Liver (tissue), 5 donors: ENCODE data around the gene TMEM170B. TPM values are rescaled to one million over a fixed set of nuclear protein-coding genes. Genes with fewer than 3 reads are reported as not detected.

Experiments
- polyA plus RNA-seq, 2 donors: library from polyadenylated mRNA; stranded (reverse) in 1 of 2; unstranded in 1 of 2; fragments of 200-250 nt in 1 of 2; fragments of >200 nt in 1 of 2; fragmentation: Nextera tagmentation in 1 of 2; extraction: Ambion mirVana in 1 of 2; gene quantifications; one replicate each; pipeline versions ENCODE4 v1.2.1 to v1.2.3, GENCODE V29; 2013 to 2015
- small RNA-seq: library from RNA; depleted of rRNA; stranded (forward); fragments of <200 nt; gene quantifications from one replicate; pipeline ENCODE3, GENCODE V24; 2014
- total RNA-seq, 2 donors: library from RNA; depleted of rRNA; stranded (reverse); fragments of >200 nt; gene quantifications; one replicate each; pipeline ENCODE4 v1.2.3, GENCODE V29; 2014
- donor health status: healthy.
- donor health status: healthy.
- donor health status: healthy.

TMEM170B gene
- total and polyA plus RNA-seq, 4 donors = 1.8 to 11.0 (median 6.1) TPM

Small RNA genes within 50 kb of the gene (small RNA-seq; reads per million reads assigned to genes)
- gene RNU1-64P = not detected

Other genes starting within 250 kb of the TMEM170B start
- gene ADTRP, start 241.1 kb downstream of the TMEM170B start, total RNA-seq = under 1 TPM in 1 of 2 donors, not detected in 1; 0.50 TPM
- gene ADTRP, start 241.1 kb downstream of the TMEM170B start, polyA plus RNA-seq = 1 to 10 TPM in 1 of 2 donors, under 1 TPM in 1; 0.21 to 2.0 TPM